ENCODE measurements around the gene ELK1. TPM values are rescaled to one million over a fixed set of nuclear protein-coding genes. Genes with fewer than 3 reads are reported as not detected.

Gene ELK1
- total and polyA plus RNA-seq, 2 of the 4 experiments (the other 2 are of a cell fraction), result 10.0 to 24.3 TPM

GRCh38 chrX:47613082-47613481, 37.3 kb downstream of the ELK1 start:
- CTCF ChIA-PET, result no interaction called here
- Histone ChIP-seq H4K20me1 (ENCODE audit: insufficient read depth, low read length) (peaks cover 3% of the 10 kb centered on the region), H4K5ac (ENCODE audit: low read depth, low read length) (no peak overlapping the region), H3K9me1 (ENCODE audit: insufficient read depth, low read length) (no peaks in the 10 kb centered on the region), H3K18ac (ENCODE audit: low read depth, low read length) (no peak overlapping the region), H2AK9ac (replicated peaks; ENCODE audit: low read depth, low read length, poor library complexity) (no peak overlapping the region), H4K8ac (ENCODE audit: low read depth in 2 of 2, low read length in 2 of 2) (no peak overlapping the region), H3K9ac (ENCODE audit: low read depth, low read length) (no peak overlapping the region), H2AK5ac (ENCODE audit: low read depth, low read length) (no peak overlapping the region), H3K56ac (ENCODE audit: extremely low read depth, insufficient read depth, low read length) (no peak overlapping the region), H2BK120ac (ENCODE audit: low read depth, low read length) (no peak overlapping the region), H3K23ac (ENCODE audit: low read depth, low read length) (no peak overlapping the region), H2BK15ac (ENCODE audit: low read depth, low read length) (no peak overlapping the region), H4K91ac (ENCODE audit: insufficient read depth, low read depth, low read length) (no peak overlapping the region), H3K14ac (replicated peaks; ENCODE audit: low read depth, low read length) (no peak overlapping the region), H3K4me1 (ENCODE audit: control insufficient read depth, insufficient read depth, low read length) (no peaks in the 10 kb centered on the region), H3K4me3 (ENCODE audit: insufficient read depth, low read depth, low read length) (no peak overlapping the region), H3K27ac (ENCODE audit: insufficient read depth, low read length) (no peak overlapping the region), H2AFZ (replicated peaks; ENCODE audit: low read length, poor library complexity) (no peak overlapping the region), H2BK5ac (ENCODE audit: low read depth, low read length, poor library complexity, severe bottlenecking) (no peak overlapping the region), H3K4me2 (ENCODE audit: low read depth, low read length) (no peak overlapping the region), H3K4ac (ENCODE audit: low read depth, low read length) (no peak overlapping the region), H3K9me3 (ENCODE audit: control insufficient read depth, insufficient read depth, low read length) (no peaks in the 10 kb centered on the region), H3K27me3 (ENCODE audit: control insufficient read depth, insufficient read depth, low read length) (peaks cover 8% of the 10 kb centered on the region; the same call in 1 of the 2 replicates), H2BK20ac (ENCODE audit: low read depth, low read length) (no peak overlapping the region), H3K36me3 (ENCODE audit: control insufficient read depth, insufficient read depth, low read length) (no peaks in the 10 kb centered on the region), H3K79me1 (ENCODE audit: low read depth in 1 of 2, low read length in 2 of 2) (no peaks in the 10 kb centered on the region)
- ATAC-seq (ENCODE audit: low read depth) (no peak), DNase-seq (no peak)
- TF ChIP-seq, protein P1, sequence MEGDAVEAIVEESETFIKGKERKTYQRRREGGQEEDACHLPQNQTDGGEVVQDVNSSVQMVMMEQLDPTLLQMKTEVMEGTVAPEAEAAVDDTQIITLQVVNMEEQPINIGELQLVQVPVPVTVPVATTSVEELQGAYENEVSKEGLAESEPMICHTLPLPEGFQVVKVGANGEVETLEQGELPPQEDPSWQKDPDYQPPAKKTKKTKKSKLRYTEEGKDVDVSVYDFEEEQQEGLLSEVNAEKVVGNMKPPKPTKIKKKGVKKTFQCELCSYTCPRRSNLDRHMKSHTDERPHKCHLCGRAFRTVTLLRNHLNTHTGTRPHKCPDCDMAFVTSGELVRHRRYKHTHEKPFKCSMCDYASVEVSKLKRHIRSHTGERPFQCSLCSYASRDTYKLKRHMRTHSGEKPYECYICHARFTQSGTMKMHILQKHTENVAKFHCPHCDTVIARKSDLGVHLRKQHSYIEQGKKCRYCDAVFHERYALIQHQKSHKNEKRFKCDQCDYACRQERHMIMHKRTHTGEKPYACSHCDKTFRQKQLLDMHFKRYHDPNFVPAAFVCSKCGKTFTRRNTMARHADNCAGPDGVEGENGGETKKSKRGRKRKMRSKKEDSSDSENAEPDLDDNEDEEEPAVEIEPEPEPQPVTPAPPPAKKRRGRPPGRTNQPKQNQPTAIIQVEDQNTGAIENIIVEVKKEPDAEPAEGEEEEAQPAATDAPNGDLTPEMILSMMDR (conservative IDR thresholded peaks at IDR 0.05; ENCODE audit: low read depth, low read length), result no peak
- TF ChIP-seq CEBPB (IDR thresholded peaks at IDR 0.05; ENCODE audit: low read depth, low read length) (no peak), FOS (IDR thresholded peaks at IDR 0.05; ENCODE audit: low read depth, low read length) (no peak), USF2 (IDR thresholded peaks at IDR 0.05; ENCODE audit: low read depth, low read length) (no peak), RAD21 (IDR thresholded peaks at IDR 0.05; ENCODE audit: low read length) (no peak), POLR2A (IDR thresholded peaks at IDR 0.05; ENCODE audit: low read depth, low read length) (no peak), SMC3 (IDR thresholded peaks at IDR 0.05; ENCODE audit: low read depth, low read length) (no peak), CHD1 (IDR thresholded peaks at IDR 0.05; ENCODE audit: low read depth, low read length) (no peak), NFE2L2 (IDR thresholded peaks at IDR 0.05; ENCODE audit: low read depth, low read length) (no peak), MAFK (IDR thresholded peaks at IDR 0.05; ENCODE audit: low read depth, low read length) (no peak), MAZ (IDR thresholded peaks at IDR 0.05; ENCODE audit: borderline replicate concordance, low read depth, low read length) (no peak), RFX5 (IDR thresholded peaks at IDR 0.05; ENCODE audit: low read depth, low read length) (no peak), RCOR1 (IDR thresholded peaks at IDR 0.05; ENCODE audit: insufficient replicate concordance, low read length) (no peak), MXI1 (IDR thresholded peaks at IDR 0.05; ENCODE audit: borderline replicate concordance, low read depth, low read length) (no peak)
- TF ChIP-seq, protein P2, sequence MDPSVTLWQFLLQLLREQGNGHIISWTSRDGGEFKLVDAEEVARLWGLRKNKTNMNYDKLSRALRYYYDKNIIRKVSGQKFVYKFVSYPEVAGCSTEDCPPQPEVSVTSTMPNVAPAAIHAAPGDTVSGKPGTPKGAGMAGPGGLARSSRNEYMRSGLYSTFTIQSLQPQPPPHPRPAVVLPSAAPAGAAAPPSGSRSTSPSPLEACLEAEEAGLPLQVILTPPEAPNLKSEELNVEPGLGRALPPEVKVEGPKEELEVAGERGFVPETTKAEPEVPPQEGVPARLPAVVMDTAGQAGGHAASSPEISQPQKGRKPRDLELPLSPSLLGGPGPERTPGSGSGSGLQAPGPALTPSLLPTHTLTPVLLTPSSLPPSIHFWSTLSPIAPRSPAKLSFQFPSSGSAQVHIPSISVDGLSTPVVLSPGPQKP (IDR thresholded peaks at IDR 0.05; ENCODE audit: borderline replicate concordance, low read depth, low read length), result no peak
- no CpG with 5 or more reads among the region's 8 CpGs for WGBS, 2 experiments (ENCODE audit: extremely low coverage in 2 of 2, insufficient read length in 1 of 2)
- dilution Hi-C loops (cut with HindIII; ENCODE audit: low sequenced_read_pairs, unreplicated experiment), result no loop called here
- POLR2A ChIA-PET (ENCODE audit: unreplicated experiment), result no interaction called here
- intact Hi-C loops (cut with micrococcal nuclease), result no loop called here
- no TSS peak for BruUV-seq (replicated peaks)
- in situ Hi-C loops (cut with MboI; ENCODE audit: low sequenced_read_pairs), result no loop called here

All from IMR-90 (cell line).